Ascending aorta (tissue), 2 donors: ENCODE data around the gene CLCN4. TPM values are rescaled to one million over a fixed set of nuclear protein-coding genes. Genes with fewer than 3 reads are reported as not detected.

Experiments
- DNase-seq, 2 donors: peaks; one replicate each; pipeline ENCODE4 v3.0.0-alpha.2; 2019; ENCODE audit warnings: low spot score in 2 of 2
- H3K27ac ChIP-seq, 2 donors: fragments of 200-600 bp; sonication (generic); one replicate each; pipeline ENCODE4 v1.5.1; 2016 to 2017; ENCODE audit warnings: mild to moderate bottlenecking in 1 of 2
- H3K27me3 ChIP-seq: fragments of 200-600 bp; sonication (generic); one replicate; pipeline ENCODE4 v1.5.1; 2017
- H3K36me3 ChIP-seq, 2 donors: fragments of 200-600 bp; sonication (generic); one replicate each; pipeline ENCODE4 v1.5.1; 2016
- H3K4me1 ChIP-seq, 2 donors: fragments of 200-600 bp; sonication (generic); one replicate each; pipeline ENCODE4 v1.5.1; 2016 to 2017; ENCODE audit warnings: mild to moderate bottlenecking in 1 of 2
- H3K4me3 ChIP-seq, 2 donors: fragments of 200-600 bp; sonication (generic); one replicate each; pipeline ENCODE4 v1.5.1; 2016 to 2017; ENCODE audit warnings: mild to moderate bottlenecking in 1 of 2
- H3K9me3 ChIP-seq, 2 donors: fragments of 200-600 bp; sonication (generic); one replicate each; pipeline ENCODE4 v1.5.1; 2016
- CTCF ChIP-seq, 3 experiments: fragments of 200-600 bp in 2 of 3; fragments of 450-650 bp in 1 of 3; sonication (generic) in 2 of 3; IDR thresholded peaks; one replicate each; pipeline ENCODE4 v1.5.1; 2016 to 2019; ENCODE audit warnings: antibody characterized with exemption in 3 of 3, mild to moderate bottlenecking in 1 of 3, moderate library complexity in 1 of 3
- intact Hi-C: fragments of 100-400 bp; cut with DNase I; formaldehyde crosslinking; loops from one replicate; pipeline ENCODE4 v1.15.1; 2023
- total RNA-seq: library from RNA; depleted of rRNA; stranded (reverse); fragments of >200 nt; gene quantifications from one replicate; pipeline ENCODE4 v1.1.0, GENCODE V29; 2016

CLCN4 gene
- total RNA-seq, 1 donor from 2014 or later: 4.4 TPM

- TF ChIP-seq CTCF (IDR thresholded peaks at IDR 0.05): no peak
- Histone ChIP-seq H3K27ac (no peak overlapping the region), H3K36me3 (peaks cover 27 to 46% of the 10 kb centered on the region in 2 donors), H3K4me1 (no peaks in the 10 kb centered on the region), H3K27me3 (no peaks in the 10 kb centered on the region), H3K9me3 (no peaks in the 10 kb centered on the region), H3K4me3 (no peak overlapping the region)
- intact Hi-C loops: no loop called here
- DNase-seq: no peak
Observed at GRCh38 chrX:10135561-10136399, 21.0 kb upstream of the CLCN4 start.

GRCh38 chrX:10138726-10139125 lies 18.0 kb upstream of the CLCN4 start:
- DNase-seq: no peak
- H3K4me3 ChIP-seq: no peak overlapping the region
- no peaks in the 10 kb centered on the region for H3K4me1 ChIP-seq
- no peaks in the 10 kb centered on the region for H3K9me3 ChIP-seq
- H3K27ac ChIP-seq: no peak overlapping the region
- H3K36me3 ChIP-seq: peaks cover 27 to 55% of the 10 kb centered on the region in 2 donors
- H3K27me3 ChIP-seq: no peaks in the 10 kb centered on the region
- intact Hi-C loops: no loop called here
- no peak for TF ChIP-seq CTCF (IDR thresholded peaks at IDR 0.05)

GRCh38 chrX:10140264-10140663 lies 16.5 kb upstream of the CLCN4 start:
- H3K4me1 ChIP-seq: no peaks in the 10 kb centered on the region
- H3K4me3 ChIP-seq: no peak overlapping the region
- intact Hi-C loops: no loop called here
- no peaks in the 10 kb centered on the region for H3K27me3 ChIP-seq
- H3K36me3 ChIP-seq: peaks cover 20 to 50% of the 10 kb centered on the region in 2 donors
- no peak for DNase-seq
- no peaks in the 10 kb centered on the region for H3K9me3 ChIP-seq
- no peak for TF ChIP-seq CTCF (IDR thresholded peaks at IDR 0.05)
- no peak overlapping the region for H3K27ac ChIP-seq

- Histone ChIP-seq H3K4me1 (no peaks in the 10 kb centered on the region), H3K27me3 (no peaks in the 10 kb centered on the region), H3K27ac (no peak overlapping the region), H3K36me3 (peaks cover 13 to 39% of the 10 kb centered on the region in 2 donors), H3K9me3 (no peaks in the 10 kb centered on the region), H3K4me3 (no peak overlapping the region)
- intact Hi-C loops: no loop called here
- no peak for TF ChIP-seq CTCF (IDR thresholded peaks at IDR 0.05)
- no peak for DNase-seq
Observed at GRCh38 chrX:10142041-10142599, 14.7 kb upstream of the CLCN4 start.

GRCh38 chrX:10143071-10143983 lies 13.4 kb upstream of the CLCN4 start:
- Histone ChIP-seq H3K36me3 (peaks cover 7 to 30% of the 10 kb centered on the region in 2 donors), H3K9me3 (no peaks in the 10 kb centered on the region), H3K4me1 (no peaks in the 10 kb centered on the region), H3K27ac (no peak overlapping the region), H3K27me3 (no peaks in the 10 kb centered on the region), H3K4me3 (no peak overlapping the region)
- TF ChIP-seq CTCF (IDR thresholded peaks at IDR 0.05): no peak
- DNase-seq: no peak
- intact Hi-C loops: no loop called here
